SK-N-SH (cell line): ENCODE data around the gene PDE11A. TPM values are rescaled to one million over a fixed set of nuclear protein-coding genes. Genes with fewer than 3 reads are reported as not detected.
"Not testable (repeated sequence)": the region's sequence is repeated elsewhere in the genome, so short reads cannot be mapped to it uniquely, and the experiment has no call there.

Source experiments
- CTCF ChIA-PET: fragments of 300-600, 350-600 bp; formaldehyde crosslinking; extraction: SDS; loops from one replicate; lab custom pipeline; 2021; lab: Yijun Ruan, JAX
- POLR2A ChIA-PET: fragments of 350-600 bp; sonication (Branson Sonifier 250); formaldehyde crosslinking; extraction: SDS; loops from one replicate; lab custom pipeline; 2020; ENCODE audit warnings: antibody characterized with exemption, inconsistent platforms; lab: Yijun Ruan, JAX
- DNase-seq: peaks from one replicate; pipeline ENCODE4 v3.0.0; 2012
- H2AFZ ChIP-seq: fragments of 200-600 bp; sonication (generic); 2 replicates; pipeline ENCODE4 v1.8.1; 2016; ENCODE audit warnings: antibody characterized with exemption, mild to moderate bottlenecking, low read depth
- H3F3A ChIP-seq: fragments of 200-600 bp; sonication (generic); replicated peaks from 2 replicates; pipeline ENCODE3; 2016; ENCODE audit warnings: antibody characterized with exemption, mild to moderate bottlenecking; ENCODE audit not compliant: insufficient read depth
- H3K27ac ChIP-seq, 2 experiments: fragments of 200-500 bp in 1 of 2; fragments of 200-600 bp in 1 of 2; sonication (Bioruptor generic) in 1 of 2; sonication (generic), shearing (Covaris generic) in 1 of 2; 2 replicates each; pipeline versions ENCODE4 v1.5.1 to v1.6.1; 2014 to 2016; ENCODE audit warnings: low read depth in 2 of 2, inconsistent platforms in 1 of 2, low read length in 1 of 2, mild to moderate bottlenecking in 1 of 2, mixed read lengths in 1 of 2
- H3K27me3 ChIP-seq: fragments of 200-600 bp; sonication (generic), shearing (Covaris generic); 2 replicates; pipeline ENCODE4 v1.6.1; 2016; ENCODE audit warnings: mixed run types; ENCODE audit not compliant: insufficient read depth
- H3K36me3 ChIP-seq, 2 experiments: fragments of 200-500 bp in 1 of 2; fragments of 200-600 bp in 1 of 2; sonication (Bioruptor generic) in 1 of 2; sonication (generic) in 1 of 2; replicated peaks in 1 of 2; 2 replicates each; pipeline versions ENCODE3 to v1.5.1; 2014 to 2016; ENCODE audit warnings: low read length in 1 of 2, mild to moderate bottlenecking in 1 of 2; ENCODE audit not compliant: insufficient read depth in 2 of 2, control insufficient read depth in 1 of 2
- H3K4me1 ChIP-seq, 2 experiments: fragments of 200-500 bp in 1 of 2; fragments of 200-600 bp in 1 of 2; sonication (Bioruptor generic) in 1 of 2; sonication (generic), shearing (Covaris generic) in 1 of 2; 2 replicates each; pipeline versions ENCODE4 v1.5.1 to v1.6.1; 2014 to 2016; ENCODE audit warnings: low read depth in 1 of 2, low read length in 1 of 2, mixed run types in 1 of 2; ENCODE audit not compliant: insufficient read depth in 2 of 2, control insufficient read depth in 1 of 2
- H3K4me2 ChIP-seq: fragments of 200-600 bp; sonication (generic), shearing (Covaris generic); 2 replicates; pipeline ENCODE4 v1.6.1; 2017; ENCODE audit warnings: mixed run types
- H3K4me3 ChIP-seq, 2 experiments: fragments of 200-500 bp in 1 of 2; fragments of 200-600 bp in 1 of 2; sonication (Bioruptor generic) in 1 of 2; sonication (generic), shearing (Covaris generic) in 1 of 2; 2 replicates each; pipeline versions ENCODE4 v1.5.1 to v1.8.1; 2014 to 2016; ENCODE audit warnings: low read depth in 2 of 2, inconsistent platforms in 1 of 2, low read length in 1 of 2, mild to moderate bottlenecking in 1 of 2, mixed read lengths in 1 of 2, moderate library complexity in 1 of 2
- H3K79me2 ChIP-seq: fragments of 200-600 bp; sonication (generic); 2 replicates; pipeline ENCODE4 v1.8.1; 2017; ENCODE audit warnings: mild to moderate bottlenecking; ENCODE audit not compliant: insufficient read depth
- H3K9ac ChIP-seq: fragments of 200-600 bp; sonication (generic); 2 replicates; pipeline ENCODE4 v1.6.1; 2017; ENCODE audit warnings: mixed run types
- H3K9me2 ChIP-seq: fragments of 200-600 bp; sonication (generic); 2 replicates; pipeline ENCODE4 v1.6.1; 2017; ENCODE audit warnings: mixed run types
- H3K9me3 ChIP-seq: fragments of 200-600 bp; sonication (generic); 2 replicates; pipeline ENCODE4 v1.6.1; 2017; ENCODE audit warnings: mixed run types, mild to moderate bottlenecking, moderate library complexity
- H4K20me1 ChIP-seq: fragments of 200-600 bp; sonication (generic); 2 replicates; pipeline ENCODE4 v1.6.1; 2017; ENCODE audit warnings: mild to moderate bottlenecking, mixed run types; ENCODE audit not compliant: insufficient read depth
- CHD2 ChIP-seq: fragments of 150-350 bp; IDR thresholded peaks from 2 replicates; pipeline ENCODE4 v1.6.1; 2018; ENCODE audit warnings: low read length; ENCODE audit not compliant: partially characterized antibody
- ELF1 ChIP-seq: IDR thresholded peaks from 2 replicates; pipeline ENCODE4 v1.4.0; 2012
- NFIC ChIP-seq: IDR thresholded peaks from 2 replicates; pipeline ENCODE4 v1.4.0; 2012; ENCODE audit warnings: borderline replicate concordance
- RAD21 ChIP-seq: IDR thresholded peaks from 2 replicates; pipeline ENCODE4 v1.6.1; 2012; ENCODE audit warnings: mild to moderate bottlenecking, low read length
- RFX5 ChIP-seq: IDR thresholded peaks from 2 replicates; pipeline ENCODE4 v1.6.1; 2012; ENCODE audit warnings: mild to moderate bottlenecking, improper control_type of control experiment, low read length
- RXRA ChIP-seq: IDR thresholded peaks from 2 replicates; pipeline ENCODE4 v1.4.0; 2012; ENCODE audit warnings: low read depth, mild to moderate bottlenecking, borderline replicate concordance
- SIN3A ChIP-seq: IDR thresholded peaks from 2 replicates; pipeline ENCODE4 v1.6.1; 2012; ENCODE audit warnings: low read depth, mild to moderate bottlenecking, low read length, moderate library complexity, borderline replicate concordance
- SMC3 ChIP-seq: IDR thresholded peaks from 2 replicates; pipeline ENCODE4 v1.6.1; 2012; ENCODE audit warnings: low read depth, low read length, improper control_type of control experiment
- TEAD4 ChIP-seq: IDR thresholded peaks from 2 replicates; pipeline ENCODE4 v1.4.0; 2012; ENCODE audit warnings: mild to moderate bottlenecking, borderline replicate concordance; ENCODE audit not compliant: insufficient read depth
- WGBS: methylation state at CpG from one replicate; pipeline ENCODE4 v1.1.6; 2017; ENCODE audit warnings: low lambda C conversion rate; 5-methylcytosine and 5-hydroxymethylcytosine counted together
- polyA plus RNA-seq, 3 experiments: library from polyadenylated mRNA; depleted of rRNA; stranded (reverse); fragments of >200 nt; gene quantifications; 2 replicates each; pipeline ENCODE4 v1.2.3, GENCODE V29; 2012
- TF ChIP-seq, protein P1 (sequence below): fragments of 200-600 bp; sonication (generic); IDR thresholded peaks from 2 replicates; pipeline ENCODE4 v1.6.1; 2017; ENCODE audit warnings: antibody characterized with exemption, mild to moderate bottlenecking, moderate library complexity
- TF ChIP-seq, protein P2 (sequence below): IDR thresholded peaks from 2 replicates; pipeline ENCODE4 v1.4.0; 2012; ENCODE audit warnings: low read depth
- TF ChIP-seq, protein P3 (sequence below): IDR thresholded peaks from 2 replicates; pipeline ENCODE4 v1.6.1; 2012; ENCODE audit warnings: mild to moderate bottlenecking, low read depth, low read length, moderate library complexity

Gene PDE11A
- polyA plus RNA-seq, 1 of the 3 experiments (the other 2 are of a cell fraction): 0.10 TPM

DNA sequence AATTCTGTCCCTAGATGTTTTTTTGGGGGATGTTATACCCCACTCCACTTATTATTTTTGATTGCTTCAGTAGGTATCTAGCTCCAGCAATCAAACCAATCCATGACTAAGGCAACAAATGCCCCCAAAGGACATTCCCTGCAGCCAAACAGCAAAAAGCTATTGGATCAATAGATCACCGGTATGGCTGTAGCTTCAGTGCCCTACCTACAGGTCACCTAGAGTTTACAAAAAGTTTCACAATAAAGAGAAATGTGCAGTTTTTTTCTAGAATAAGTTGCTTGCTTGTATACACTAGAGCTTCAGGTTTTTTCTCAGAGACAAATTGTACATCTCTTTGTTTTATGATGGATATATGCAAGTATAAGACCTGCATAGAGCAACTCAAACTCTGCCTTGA, 27.7 kb downstream of the PDE11A start:
- H3K9ac ChIP-seq: no peak overlapping the region
- no peaks in the 10 kb centered on the region for H3K27me3 ChIP-seq
- no peak for TF ChIP-seq RFX5
- TF ChIP-seq SMC3: no peak
- no peak for TF ChIP-seq NFIC
- TF ChIP-seq CHD2: no peak
- H3F3A ChIP-seq: no peaks in the 10 kb centered on the region
- 100% methylated on average over 1 of the region's 1 CpG for WGBS
- no peak for DNase-seq
- H4K20me1 ChIP-seq: no peaks in the 10 kb centered on the region
- no peaks in the 10 kb centered on the region for H3K36me3 ChIP-seq
- H3K79me2 ChIP-seq: no peaks in the 10 kb centered on the region
- POLR2A ChIA-PET: no interaction called here
- H3K4me1 ChIP-seq: no peaks in the 10 kb centered on the region
- CTCF ChIA-PET: interaction anchor here (0.5 to 1.7 kb wide), 3 partner anchors 17 to 204 kb away, joined by 3 to 5 read pairs (median 4); no protein-coding TSS in a partner anchor
- H3K4me2 ChIP-seq: no peak overlapping the region
- no peak overlapping the region for H3K27ac ChIP-seq
- H3K9me3 ChIP-seq: no peaks in the 10 kb centered on the region
- H3K9me2 ChIP-seq: no peaks in the 10 kb centered on the region
- H3K4me3 ChIP-seq: no peak overlapping the region
- H2AFZ ChIP-seq: no peak overlapping the region

DNA sequence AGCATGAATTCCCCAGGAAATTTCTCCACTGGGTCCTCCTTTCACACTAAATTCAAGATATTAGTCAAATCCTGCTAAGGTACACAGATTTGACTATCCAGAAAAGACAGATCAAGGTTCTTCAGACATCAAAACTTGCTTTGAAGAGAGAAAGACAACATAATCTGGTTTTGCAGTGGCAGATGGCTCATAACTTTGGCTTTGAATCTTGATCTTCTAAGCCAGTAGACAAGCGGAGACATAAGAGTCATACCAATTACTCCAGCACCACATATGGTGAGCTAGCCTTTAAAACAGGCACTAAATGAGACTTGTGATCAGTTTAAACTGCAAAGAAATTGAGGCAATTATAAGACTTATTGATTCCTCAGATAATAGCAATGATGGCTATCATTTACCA, 29.3 kb downstream of the PDE11A start:
- Histone ChIP-seq H3K36me3 (no peaks in the 10 kb centered on the region), H3K27ac (no peak overlapping the region), H3K4me3 (no peak overlapping the region), H3K9me3 (no peaks in the 10 kb centered on the region), H2AFZ (no peak overlapping the region), H3K4me1 (no peaks in the 10 kb centered on the region), H3K4me2 (no peak overlapping the region), H3K9ac (no peak overlapping the region), H4K20me1 (no peaks in the 10 kb centered on the region), H3K79me2 (no peaks in the 10 kb centered on the region), H3K9me2 (no peaks in the 10 kb centered on the region), H3F3A (no peaks in the 10 kb centered on the region), H3K27me3 (no peaks in the 10 kb centered on the region)
- 87% methylated on average over 1 of the region's 1 CpG for WGBS
- ChIA-PET CTCF (interaction anchor here (0.8 to 1.0 kb wide), 2 partner anchors 14 to 32 kb away, joined by 3 read pairs; no protein-coding TSS in a partner anchor), POLR2A (no interaction called here)
- DNase-seq: no peak
- TF ChIP-seq ELF1 (no peak), RAD21 (no peak), RXRA (no peak), TEAD4 (no peak), SIN3A (no peak)
- TF ChIP-seq, protein P1, sequence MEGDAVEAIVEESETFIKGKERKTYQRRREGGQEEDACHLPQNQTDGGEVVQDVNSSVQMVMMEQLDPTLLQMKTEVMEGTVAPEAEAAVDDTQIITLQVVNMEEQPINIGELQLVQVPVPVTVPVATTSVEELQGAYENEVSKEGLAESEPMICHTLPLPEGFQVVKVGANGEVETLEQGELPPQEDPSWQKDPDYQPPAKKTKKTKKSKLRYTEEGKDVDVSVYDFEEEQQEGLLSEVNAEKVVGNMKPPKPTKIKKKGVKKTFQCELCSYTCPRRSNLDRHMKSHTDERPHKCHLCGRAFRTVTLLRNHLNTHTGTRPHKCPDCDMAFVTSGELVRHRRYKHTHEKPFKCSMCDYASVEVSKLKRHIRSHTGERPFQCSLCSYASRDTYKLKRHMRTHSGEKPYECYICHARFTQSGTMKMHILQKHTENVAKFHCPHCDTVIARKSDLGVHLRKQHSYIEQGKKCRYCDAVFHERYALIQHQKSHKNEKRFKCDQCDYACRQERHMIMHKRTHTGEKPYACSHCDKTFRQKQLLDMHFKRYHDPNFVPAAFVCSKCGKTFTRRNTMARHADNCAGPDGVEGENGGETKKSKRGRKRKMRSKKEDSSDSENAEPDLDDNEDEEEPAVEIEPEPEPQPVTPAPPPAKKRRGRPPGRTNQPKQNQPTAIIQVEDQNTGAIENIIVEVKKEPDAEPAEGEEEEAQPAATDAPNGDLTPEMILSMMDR: no peak
- TF ChIP-seq, protein P2, sequence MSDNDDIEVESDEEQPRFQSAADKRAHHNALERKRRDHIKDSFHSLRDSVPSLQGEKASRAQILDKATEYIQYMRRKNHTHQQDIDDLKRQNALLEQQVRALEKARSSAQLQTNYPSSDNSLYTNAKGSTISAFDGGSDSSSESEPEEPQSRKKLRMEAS: no peak
- TF ChIP-seq, protein P3, sequence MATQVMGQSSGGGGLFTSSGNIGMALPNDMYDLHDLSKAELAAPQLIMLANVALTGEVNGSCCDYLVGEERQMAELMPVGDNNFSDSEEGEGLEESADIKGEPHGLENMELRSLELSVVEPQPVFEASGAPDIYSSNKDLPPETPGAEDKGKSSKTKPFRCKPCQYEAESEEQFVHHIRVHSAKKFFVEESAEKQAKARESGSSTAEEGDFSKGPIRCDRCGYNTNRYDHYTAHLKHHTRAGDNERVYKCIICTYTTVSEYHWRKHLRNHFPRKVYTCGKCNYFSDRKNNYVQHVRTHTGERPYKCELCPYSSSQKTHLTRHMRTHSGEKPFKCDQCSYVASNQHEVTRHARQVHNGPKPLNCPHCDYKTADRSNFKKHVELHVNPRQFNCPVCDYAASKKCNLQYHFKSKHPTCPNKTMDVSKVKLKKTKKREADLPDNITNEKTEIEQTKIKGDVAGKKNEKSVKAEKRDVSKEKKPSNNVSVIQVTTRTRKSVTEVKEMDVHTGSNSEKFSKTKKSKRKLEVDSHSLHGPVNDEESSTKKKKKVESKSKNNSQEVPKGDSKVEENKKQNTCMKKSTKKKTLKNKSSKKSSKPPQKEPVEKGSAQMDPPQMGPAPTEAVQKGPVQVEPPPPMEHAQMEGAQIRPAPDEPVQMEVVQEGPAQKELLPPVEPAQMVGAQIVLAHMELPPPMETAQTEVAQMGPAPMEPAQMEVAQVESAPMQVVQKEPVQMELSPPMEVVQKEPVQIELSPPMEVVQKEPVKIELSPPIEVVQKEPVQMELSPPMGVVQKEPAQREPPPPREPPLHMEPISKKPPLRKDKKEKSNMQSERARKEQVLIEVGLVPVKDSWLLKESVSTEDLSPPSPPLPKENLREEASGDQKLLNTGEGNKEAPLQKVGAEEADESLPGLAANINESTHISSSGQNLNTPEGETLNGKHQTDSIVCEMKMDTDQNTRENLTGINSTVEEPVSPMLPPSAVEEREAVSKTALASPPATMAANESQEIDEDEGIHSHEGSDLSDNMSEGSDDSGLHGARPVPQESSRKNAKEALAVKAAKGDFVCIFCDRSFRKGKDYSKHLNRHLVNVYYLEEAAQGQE: no peak

DNA sequence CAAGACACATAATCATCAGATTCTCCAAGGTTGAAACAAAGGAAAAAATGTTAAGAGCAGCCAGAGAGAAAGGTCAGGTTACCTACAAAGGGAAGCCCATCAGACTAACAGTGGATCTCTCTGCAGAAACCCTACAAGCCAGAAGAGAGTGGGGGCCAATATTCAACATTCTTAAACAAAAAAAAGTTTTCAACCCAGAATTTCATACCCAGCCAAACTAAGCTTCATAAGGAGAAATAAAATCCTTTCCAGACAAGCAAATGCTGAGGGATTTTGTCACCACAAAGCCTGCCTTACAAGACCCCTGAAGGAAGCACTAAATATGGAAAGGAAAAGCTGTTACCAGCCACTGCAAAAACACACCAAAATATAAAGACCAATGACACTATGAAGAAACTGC, 39.0 kb downstream of the PDE11A start:
- H3K4me2 ChIP-seq, H3K9ac ChIP-seq, H3K4me1 ChIP-seq, H2AFZ ChIP-seq, H3K4me3 ChIP-seq, H3K9me2 ChIP-seq, H3F3A ChIP-seq, H3K27ac ChIP-seq, H3K27me3 ChIP-seq, H3K79me2 ChIP-seq, H3K9me3 ChIP-seq, CTCF ChIA-PET, H3K36me3 ChIP-seq, H4K20me1 ChIP-seq, DNase-seq, POLR2A ChIA-PET: not testable (repeated sequence)
